ENCODE measurements around the gene UNC13A.
"Not testable (repeated sequence)": the region's sequence is repeated elsewhere in the genome, so short reads cannot be mapped to it uniquely, and the experiment has no call there.

The UNC13A gene

DNA sequence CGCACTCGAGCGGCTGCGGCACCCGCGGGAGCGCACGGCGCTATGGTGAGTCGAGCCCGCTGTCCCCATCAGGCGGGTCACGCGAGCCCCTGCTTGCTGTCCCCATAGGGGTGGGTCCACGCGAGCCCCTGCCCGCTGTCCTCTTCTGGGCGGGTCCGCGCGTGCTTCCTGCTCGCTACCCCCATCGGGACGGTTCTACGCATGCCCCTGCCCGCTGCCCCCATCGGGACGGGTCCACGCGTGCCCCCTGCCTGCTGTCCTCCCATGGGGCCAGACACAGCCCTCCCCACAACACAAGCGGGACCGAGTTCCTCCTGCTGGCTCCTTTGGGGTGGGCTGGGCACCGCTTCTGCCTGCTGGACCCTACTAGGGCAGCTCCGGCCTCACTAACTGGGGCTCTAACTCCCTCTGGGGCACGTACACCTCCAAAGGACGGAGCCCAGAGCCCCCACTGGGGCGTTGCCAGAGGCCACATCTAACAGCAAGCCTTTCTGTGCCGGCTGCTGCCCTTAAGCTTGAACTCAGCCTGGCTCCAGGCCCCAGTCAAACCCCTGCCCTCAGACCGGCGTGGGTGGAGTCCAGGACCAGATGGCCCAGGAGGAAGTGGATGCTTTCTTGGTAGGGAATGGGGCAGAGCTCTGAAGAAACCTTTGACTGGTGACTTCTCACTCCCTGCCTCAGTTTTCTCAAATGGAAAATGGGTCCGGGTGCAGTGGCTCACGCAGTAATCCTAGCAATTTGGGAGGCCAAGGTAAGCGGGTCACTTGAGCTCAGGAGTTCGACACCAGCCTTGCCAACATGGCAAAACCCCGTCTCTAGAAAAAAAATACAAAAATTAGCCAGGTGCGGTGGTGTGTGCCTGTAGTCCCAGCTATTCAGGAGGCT is 132.0 kb downstream of the UNC13A start:
- peak overlapping the region; percentile 99 for H3K4me3 ChIP-seq (ENCODE audit: insufficient read length, low read depth)
- peaks cover 10% of the 10 kb centered on the region for H3K4me1 ChIP-seq (ENCODE audit: insufficient read depth, insufficient read length)
- peak overlapping the region; percentile 99 for H3K9ac ChIP-seq (ENCODE audit: insufficient read length, low read depth)
- DNase-seq (ENCODE audit: low read depth, low spot score), result no peak
- H3K27me3 ChIP-seq (ENCODE audit: insufficient read depth, insufficient read length), result no peaks in the 10 kb centered on the region
- no peaks in the 10 kb centered on the region for H3K9me3 ChIP-seq (ENCODE audit: insufficient read depth, low read length)
- H3K36me3 ChIP-seq (ENCODE audit: insufficient read depth, insufficient read length, low read length), result peaks cover 31% of the 10 kb centered on the region
- no peak for TF ChIP-seq SUZ12 (IDR thresholded peaks at IDR 0.05; ENCODE audit: extremely low read depth, insufficient read depth, insufficient read length)
- TF ChIP-seq ZNF274 (IDR thresholded peaks at IDR 0.05; ENCODE audit: low read depth, low read length), result no peak
- TF ChIP-seq YY1 (IDR thresholded peaks at IDR 0.05; ENCODE audit: insufficient read depth, insufficient read length), result no peak

DNA sequence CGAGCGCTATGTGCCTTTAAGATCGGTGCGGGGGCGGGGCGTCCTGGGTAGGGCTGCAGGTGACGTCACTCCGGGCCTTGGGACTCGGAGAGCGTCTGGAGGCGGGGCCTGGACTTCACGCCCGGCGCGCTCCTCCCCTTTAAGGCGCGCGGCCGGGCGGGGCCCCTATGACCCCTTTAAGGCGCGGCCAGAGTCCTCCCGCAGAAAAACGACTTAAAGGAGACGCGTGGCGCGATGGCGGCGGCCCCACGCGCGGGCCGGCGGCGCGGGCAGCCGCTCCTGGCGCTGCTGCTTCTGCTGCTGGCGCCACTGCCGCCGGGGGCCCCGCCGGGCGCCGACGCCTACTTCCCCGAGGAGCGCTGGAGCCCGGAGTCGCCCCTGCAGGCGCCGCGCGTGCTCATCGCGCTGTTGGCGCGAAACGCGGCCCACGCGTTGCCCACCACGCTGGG is 132.7 kb downstream of the UNC13A start, which contains the start of gene COLGALT1:
Gene COLGALT1 (plus strand): TSS at position 170 of the 449 bp plus-strand sequence. CDS start 65 bp downstream, at position 235.
- peak within 1 kb of the TSS; percentile 99 for H3K9ac ChIP-seq (ENCODE audit: insufficient read length, low read depth)
- peak; percentile 97 for DNase-seq (ENCODE audit: low read depth, low spot score)
- H3K36me3 ChIP-seq (ENCODE audit: insufficient read depth, insufficient read length, low read length), result peaks cover 24% of the 10 kb centered on the region
- TF ChIP-seq ZNF274 (IDR thresholded peaks at IDR 0.05; ENCODE audit: low read depth, low read length) (no peak), YY1 (IDR thresholded peaks at IDR 0.05; ENCODE audit: insufficient read depth, insufficient read length) (no peak), SUZ12 (IDR thresholded peaks at IDR 0.05; ENCODE audit: extremely low read depth, insufficient read depth, insufficient read length) (no peak)
- no peaks in the 10 kb centered on the region for H3K27me3 ChIP-seq (ENCODE audit: insufficient read depth, insufficient read length)
- peaks cover 10% of the 10 kb centered on the region for H3K4me1 ChIP-seq (ENCODE audit: insufficient read depth, insufficient read length)
- H3K9me3 ChIP-seq (ENCODE audit: insufficient read depth, low read length), result no peaks in the 10 kb centered on the region
- peak within 1 kb of the TSS; percentile 99 for H3K4me3 ChIP-seq (ENCODE audit: insufficient read length, low read depth)

DNA sequence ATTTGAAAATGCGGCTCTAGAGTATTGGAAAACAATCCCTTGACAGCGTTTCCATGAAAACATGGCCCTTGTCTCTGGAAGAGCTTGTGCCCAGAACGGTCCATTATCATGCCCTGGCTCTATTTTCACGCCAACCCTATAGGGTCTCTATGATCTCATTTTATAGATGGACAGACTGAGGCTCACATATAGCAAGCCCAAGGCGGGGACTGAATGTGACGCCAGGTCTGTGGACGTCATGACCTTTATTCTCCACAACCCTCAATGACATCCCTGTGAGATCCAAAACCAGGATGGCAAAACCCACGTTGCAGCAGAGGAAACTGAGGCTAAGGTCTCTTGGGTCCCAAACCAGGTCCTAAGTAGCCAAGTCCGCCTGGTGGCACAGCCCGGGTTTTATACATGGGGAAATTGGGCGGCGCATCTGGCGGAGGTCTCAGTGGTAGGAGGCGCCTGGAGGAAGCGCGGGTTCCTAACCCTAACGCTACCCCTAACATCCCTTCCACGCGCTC is 133.1 kb downstream of the UNC13A start:
- H3K9me3 ChIP-seq (ENCODE audit: insufficient read depth, low read length), result no peaks in the 10 kb centered on the region
- H3K36me3 ChIP-seq (ENCODE audit: insufficient read depth, insufficient read length, low read length), result peaks cover 20% of the 10 kb centered on the region
- TF ChIP-seq ZNF274 (IDR thresholded peaks at IDR 0.05; ENCODE audit: low read depth, low read length) (no peak), YY1 (IDR thresholded peaks at IDR 0.05; ENCODE audit: insufficient read depth, insufficient read length) (no peak), SUZ12 (IDR thresholded peaks at IDR 0.05; ENCODE audit: extremely low read depth, insufficient read depth, insufficient read length) (no peak)
- no peak overlapping the region for H3K9ac ChIP-seq (ENCODE audit: insufficient read length, low read depth)
- H3K4me1 ChIP-seq (ENCODE audit: insufficient read depth, insufficient read length), result peaks cover 9% of the 10 kb centered on the region
- peak overlapping the region; percentile 99 for H3K4me3 ChIP-seq (ENCODE audit: insufficient read length, low read depth)
- H3K27me3 ChIP-seq (ENCODE audit: insufficient read depth, insufficient read length), result no peaks in the 10 kb centered on the region
- DNase-seq (ENCODE audit: low read depth, low spot score), result no peak

DNA sequence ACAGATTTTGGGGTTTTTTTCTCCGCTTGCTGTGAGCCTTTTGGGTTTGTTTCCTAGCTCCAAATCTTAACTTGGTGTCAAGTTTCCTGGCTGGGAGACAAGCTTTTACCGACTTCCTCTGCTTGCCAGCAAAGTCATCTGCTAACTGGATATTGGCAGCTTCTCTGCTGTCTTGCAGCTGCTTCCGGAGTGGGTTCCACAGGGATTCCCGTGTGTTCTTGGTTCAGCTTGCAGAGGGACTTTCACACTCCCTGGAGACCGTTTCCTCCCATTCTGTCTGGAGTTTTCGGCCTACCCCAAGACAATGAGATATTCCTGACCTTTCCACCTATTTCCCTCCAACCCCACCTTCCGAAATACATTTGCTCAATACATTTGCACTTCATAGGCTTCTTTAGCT is 134.9 kb downstream of the UNC13A start:
- H3K9me3 ChIP-seq (ENCODE audit: insufficient read depth, low read length), result no peaks in the 10 kb centered on the region; the same call in 1 of the 2 replicates
- DNase-seq (ENCODE audit: low read depth, low spot score), result no peak
- no peak overlapping the region for H3K9ac ChIP-seq (ENCODE audit: insufficient read length, low read depth)
- H3K27me3 ChIP-seq (ENCODE audit: insufficient read depth, insufficient read length), result no peaks in the 10 kb centered on the region
- TF ChIP-seq YY1 (IDR thresholded peaks at IDR 0.05; ENCODE audit: insufficient read depth, insufficient read length), result no peak
- TF ChIP-seq SUZ12 (IDR thresholded peaks at IDR 0.05; ENCODE audit: extremely low read depth, insufficient read depth, insufficient read length), result no peak
- no peak for TF ChIP-seq ZNF274 (IDR thresholded peaks at IDR 0.05; ENCODE audit: low read depth, low read length)
- H3K36me3 ChIP-seq (ENCODE audit: insufficient read depth, insufficient read length, low read length), result peaks cover 4% of the 10 kb centered on the region
- H3K4me3 ChIP-seq (ENCODE audit: insufficient read length, low read depth), result no peak overlapping the region
- H3K4me1 ChIP-seq (ENCODE audit: insufficient read depth, insufficient read length), result no peaks in the 10 kb centered on the region

DNA sequence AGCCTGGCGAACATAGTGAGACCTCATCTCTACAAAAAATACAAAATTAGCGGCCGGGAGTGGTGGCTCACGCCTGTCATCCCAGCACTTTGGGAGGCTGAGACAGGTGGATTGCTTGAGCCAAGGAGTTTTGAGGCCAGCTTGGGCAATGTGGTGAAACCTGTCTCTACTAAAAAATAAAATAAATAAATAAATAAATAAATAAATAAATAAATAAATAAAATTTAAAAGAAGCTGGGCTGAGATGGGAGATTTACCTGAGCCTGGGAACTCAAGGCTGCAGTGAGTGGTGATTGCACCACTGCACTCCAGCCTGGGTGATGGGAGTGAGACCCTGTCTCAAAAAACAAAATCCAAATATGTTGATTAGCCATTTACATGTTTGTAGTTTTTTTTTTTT is 135.4 kb downstream of the UNC13A start:
- not testable (repeated sequence) for H3K4me3 ChIP-seq (ENCODE audit: insufficient read length, low read depth); H3K27me3 ChIP-seq (ENCODE audit: insufficient read depth, insufficient read length); DNase-seq (ENCODE audit: low read depth, low spot score); H3K9ac ChIP-seq (ENCODE audit: insufficient read length, low read depth); H3K36me3 ChIP-seq (ENCODE audit: insufficient read depth, insufficient read length, low read length); H3K4me1 ChIP-seq (ENCODE audit: insufficient read depth, insufficient read length); H3K9me3 ChIP-seq (ENCODE audit: insufficient read depth, low read length)
